HepG2 (cell line): ENCODE measurements around the gene VAMP2. TPM values are rescaled to one million over a fixed set of nuclear protein-coding genes. Genes with fewer than 3 reads are reported as not detected.

Experiments
- AHDC1 ChIP-seq: sonication (generic); formaldehyde crosslinking; IDR thresholded peaks from 2 replicates; pipeline ENCODE4 v1.5.1; 2020; ENCODE audit warnings: mild to moderate bottlenecking, missing genetic modification reagents, borderline replicate concordance
- ARNT2 ChIP-seq: sonication (generic); formaldehyde crosslinking; IDR thresholded peaks from 2 replicates; pipeline ENCODE4 v1.8.0; 2022; ENCODE audit warnings: mild to moderate bottlenecking, low read depth, missing genetic modification reagents, moderate library complexity
- ERF ChIP-seq: IDR thresholded peaks from 2 replicates; pipeline ENCODE4 v1.6.1; 2018; ENCODE audit warnings: missing biosample characterization, missing genetic modification reagents
- GATAD1 ChIP-seq: IDR thresholded peaks from 2 replicates; pipeline ENCODE4 v1.6.1; 2016; ENCODE audit warnings: missing genetic modification reagents, missing compliant biosample characterization
- MAX ChIP-seq: IDR thresholded peaks from 2 replicates; pipeline ENCODE4 v1.6.1; 2012; ENCODE audit warnings: inconsistent platforms
- MTF2 ChIP-seq: sonication (generic); formaldehyde crosslinking; IDR thresholded peaks from 2 replicates; pipeline ENCODE4 v1.5.0; 2020; ENCODE audit warnings: missing genetic modification reagents, borderline replicate concordance
- PCBP2 ChIP-seq: fragments of 200-400 bp; formaldehyde crosslinking; optimal IDR thresholded peaks from 2 replicates; pipeline ENCODE3; 2018; ENCODE audit warnings: low read length, low read depth; ENCODE audit not compliant: poor library complexity, severe bottlenecking
- PRDM4 ChIP-seq: sonication (generic); formaldehyde crosslinking; IDR thresholded peaks from 2 replicates; pipeline ENCODE4 v1.9.0; 2021; ENCODE audit warnings: missing genetic modification reagents, borderline replicate concordance
- RNF219 ChIP-seq: sonication (generic); formaldehyde crosslinking; IDR thresholded peaks from 2 replicates; pipeline ENCODE4 v1.5.0; 2020; ENCODE audit warnings: mild to moderate bottlenecking, missing genetic modification reagents
- SKI ChIP-seq: fragments of 450-650 bp; IDR thresholded peaks from one replicate; pipeline ENCODE4 v1.6.1; 2018; ENCODE audit warnings: mild to moderate bottlenecking; ENCODE audit not compliant: partially characterized antibody
- SPEN ChIP-seq: sonication (generic); formaldehyde crosslinking; IDR thresholded peaks from 2 replicates; pipeline ENCODE4 v1.5.1; 2020; ENCODE audit warnings: low read depth, mild to moderate bottlenecking, missing genetic modification reagents
- TOPORS ChIP-seq: sonication (generic); formaldehyde crosslinking; IDR thresholded peaks from 2 replicates; pipeline ENCODE4 v1.8.0; 2023; ENCODE audit warnings: mild to moderate bottlenecking, missing genetic modification reagents
- ZFP90 ChIP-seq: sonication (generic); formaldehyde crosslinking; IDR thresholded peaks from 2 replicates; pipeline ENCODE4 v1.8.0; 2022; ENCODE audit warnings: missing genetic modification reagents, mild to moderate bottlenecking, inconsistent platforms, borderline replicate concordance
- ZFX ChIP-seq: sonication (generic); formaldehyde crosslinking; IDR thresholded peaks from 2 replicates; pipeline ENCODE4 v1.4.0; 2020; ENCODE audit warnings: mild to moderate bottlenecking, low read depth, missing genetic modification reagents, moderate library complexity
- ZNF136 ChIP-seq: sonication (generic); formaldehyde crosslinking; IDR thresholded peaks from 2 replicates; pipeline ENCODE4 v1.8.1; 2022; ENCODE audit warnings: low read depth, mild to moderate bottlenecking, moderate library complexity, missing genetic modification reagents
- ZNF180 ChIP-seq: sonication (generic); formaldehyde crosslinking; IDR thresholded peaks from 2 replicates; pipeline ENCODE4 v1.4.0; 2020; ENCODE audit warnings: low read depth, missing genetic modification reagents, borderline replicate concordance
- ZNF496 ChIP-seq: sonication (generic); formaldehyde crosslinking; IDR thresholded peaks from 2 replicates; pipeline ENCODE4 v1.8.1; 2023; ENCODE audit warnings: mild to moderate bottlenecking, moderate library complexity, missing genetic modification reagents; ENCODE audit not compliant: insufficient replicate concordance
- ZNF879 ChIP-seq: sonication (generic); formaldehyde crosslinking; IDR thresholded peaks from 2 replicates; pipeline ENCODE4 v1.8.1; 2023; ENCODE audit warnings: missing genetic modification reagents
- polyA plus RNA-seq, 8 experiments: library from polyadenylated mRNA; depleted of rRNA in 3 of 8; stranded (reverse) in 7 of 8; unstranded in 1 of 8; fragments of >200 nt; fragmentation: Illumina TruSeq in 4 of 8; extraction: Trizol in 4 of 8; gene quantifications; 2 replicates each; pipeline versions ENCODE4 v1.2.1 to v1.2.3, GENCODE V29; 2011 to 2016; ENCODE audit warnings: low read depth in 4 of 8, missing spikeins in 1 of 8, mixed read lengths in 1 of 8; ENCODE audit not compliant: insufficient read depth in 1 of 8
- total RNA-seq, 5 experiments: library from RNA; depleted of rRNA; stranded (reverse); fragments of >200 nt; fragmentation: Illumina TruSeq; extraction: Trizol; gene quantifications; 2 replicates each; pipeline ENCODE4 v1.2.3, GENCODE V29; 2016; ENCODE audit warnings: low read depth in 1 of 5

Gene VAMP2
- total and polyA plus RNA-seq, 2 of the 13 experiments (the other 11 are each of a cell fraction or from before 2014, with no cell fraction given) = 3.9 to 17.2 TPM

- TF ChIP-seq ZNF180 (peak; percentile 97), AHDC1 (CRISPR knock-in tag) (no peak), ZNF496 (no peak), ZNF136 (CRISPR knock-in tag) (peak; percentile 98; the same call in 1 of the 2 replicates), SKI (peak; percentile 51), ZFP90 (CRISPR knock-in tag) (peak; percentile 96; the same call in 1 of the 2 replicates), ERF (CRISPR knock-in tag) (peak; percentile 99), SPEN (CRISPR knock-in tag) (peak; percentile 50; the same call in 1 of the 2 replicates), TOPORS (CRISPR knock-in tag) (peak; percentile 92), ZFX (CRISPR knock-in tag) (peak; percentile 44), ARNT2 (CRISPR knock-in tag) (peak; percentile 96), ZNF879 (no peak), PCBP2 (no peak), MAX (peak; percentile 79), RNF219 (CRISPR knock-in tag) (peak; percentile 50; the same call in 1 of the 2 replicates), GATAD1 (CRISPR knock-in tag) (peak; percentile 83), MTF2 (CRISPR knock-in tag) (no peak), PRDM4 (CRISPR knock-in tag) (peak; percentile 92)
These were observed 10.5 kb upstream of the VAMP2 start (continued) for GRCh38 chr17:8173056-8173870.
